ENCODE data around the gene CDH15. TPM values are rescaled to one million over a fixed set of nuclear protein-coding genes. Genes with fewer than 3 reads are reported as not detected.

Gene CDH15
- total and polyA plus RNA-seq, 2 of the 13 experiments (the other 11 are each of a cell fraction or from before 2014, with no cell fraction given): 0.74 to 2.2 TPM

GRCh38 chr16:89221604-89222003 is 50.1 kb downstream of the CDH15 start:
- POLR2A ChIA-PET: no interaction called here
- peak; percentile 43 for FAIRE-seq
- in situ Hi-C loops (cut with HindIII; ENCODE audit: extremely low pct_ligation_motif_present, low pct_unique_long_range_greater_than_20kb): no loop called here
- intact Hi-C loops (cut with micrococcal nuclease; ENCODE audit: unreplicated experiment): no loop called here
- WGBS (ENCODE audit: low lambda C conversion rate): 92% methylated on average over 3 of the region's 3 CpGs
- Histone ChIP-seq H3K9me3 (ENCODE audit: low read length) (no peaks in the 10 kb centered on the region), H2AFZ (ENCODE audit: low read length) (no peak overlapping the region), H3K4me2 (ENCODE audit: low read depth, low read length) (no peak overlapping the region), H4K20me1 (ENCODE audit: insufficient read depth, low read length) (no peaks in the 10 kb centered on the region), H3K27ac (ENCODE audit: extremely low read length, insufficient read depth, low read length) (no peak overlapping the region), H3K9ac (ENCODE audit: insufficient read depth, low read depth, low read length) (no peak overlapping the region), H3K36me3 (replicated peaks in 1 of 2; ENCODE audit: control insufficient read depth in 1 of 2, insufficient read depth in 2 of 2, low read length in 2 of 2) (peaks cover 22 to 37% of the 10 kb centered on the region in 2 experiments), H3K4me1 (ENCODE audit: insufficient read depth, low read length) (peaks cover 4% of the 10 kb centered on the region; the same call in 1 of the 2 replicates), H3K4me3 (replicated peaks in 1 of 3; ENCODE audit: insufficient read depth in 1 of 3, low read depth in 2 of 3, low read length in 3 of 3) (no peak overlapping the region), H3K27me3 (ENCODE audit: control insufficient read depth in 1 of 2, insufficient read depth in 2 of 2, low read length in 2 of 2) (no peaks in the 10 kb centered on the region; a peak in 1 of 5 replicates), H3K79me2 (ENCODE audit: insufficient read depth, low read length) (peaks cover 8% of the 10 kb centered on the region)
- no peak for DNase-seq (ENCODE audit: low spot score)
- CTCF ChIA-PET (ENCODE audit: low intra/inter-chr PET ratio, low total read pairs): no interaction called here
- TF ChIP-seq CTCF (CRISPR knock-in tag; IDR thresholded peaks at IDR 0.05): no peak
- TF ChIP-seq ATM (IDR thresholded peaks at IDR 0.05; ENCODE audit: borderline replicate concordance): 0 out of 2 replicates have a peak, but pooled peaks have one; percentile 10
- peak; percentile 1; the same call in 1 of the 2 replicates for TF ChIP-seq ATF7 (IDR thresholded peaks at IDR 0.05)
- TF ChIP-seq ATF7 (CRISPR knock-in tag; IDR thresholded peaks at IDR 0.05): no peak
- TF ChIP-seq RAD51 (IDR thresholded peaks at IDR 0.05; ENCODE audit: borderline replicate concordance): 0 out of 2 replicates have a peak, but pooled peaks have one; percentile 17
- peak; percentile 86 for TF ChIP-seq PHB2 (IDR thresholded peaks at IDR 0.05; ENCODE audit: partially characterized antibody)
- TF ChIP-seq ZNF605 (CRISPR knock-in tag; IDR thresholded peaks at IDR 0.05): no peak
- no peak for TF ChIP-seq HOXA3 (CRISPR knock-in tag; IDR thresholded peaks at IDR 0.05)
- TF ChIP-seq NBN (conservative IDR thresholded peaks at IDR 0.05): 0 out of 2 replicates have a peak, but pooled peaks have one; percentile 88
- TF ChIP-seq FOXP1 (IDR thresholded peaks at IDR 0.05): 0 out of 2 replicates have a peak, but pooled peaks have one; percentile 27
- TF ChIP-seq FOXP1 (CRISPR knock-in tag; IDR thresholded peaks at IDR 0.05): no peak
- TF ChIP-seq ZNF282 (IDR thresholded peaks at IDR 0.05; ENCODE audit: partially characterized antibody): peak; percentile 52
- no peak for ATAC-seq
- BruUV-seq (replicated peaks): no TSS peak
